Hepatocyte (in vitro differentiated cells): Measurements from ENCODE around the gene NOTCH1.

Experiments used
- CTCF ChIP-seq: fragments of 200-600 bp; sonication (generic); IDR thresholded peaks from 2 replicates; pipeline ENCODE4 v1.5.1; 2016; ENCODE audit warnings: antibody characterized with exemption, mild to moderate bottlenecking; ENCODE audit not compliant: poor library complexity
- EZH2phosphoT487 ChIP-seq: fragments of 200-600 bp; sonication (generic); IDR thresholded peaks from one replicate; pipeline ENCODE4 v1.6.1; 2018; ENCODE audit warnings: antibody characterized with exemption, mild to moderate bottlenecking, low read depth, moderate library complexity; ENCODE audit not compliant: unreplicated experiment, severe bottlenecking

DNA sequence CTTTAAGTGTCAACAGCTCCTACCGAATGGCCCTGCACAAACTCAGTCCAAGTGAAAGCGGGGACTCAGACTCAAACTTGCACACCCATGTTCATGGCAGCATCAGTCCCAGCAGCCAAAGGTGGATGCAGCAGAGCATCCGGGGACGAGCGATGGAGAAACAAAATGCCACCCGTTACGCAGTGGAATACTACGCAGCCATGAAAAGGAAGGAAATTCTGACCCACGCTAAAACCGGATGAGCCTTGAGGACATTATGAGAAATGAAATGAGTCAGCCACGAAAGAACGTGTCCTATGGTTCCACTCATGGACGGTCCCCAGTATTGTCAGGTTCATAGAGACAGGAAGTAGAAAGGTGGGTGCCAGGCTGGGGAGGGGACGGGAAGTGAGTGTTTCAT lies 48.6 kb upstream of the NOTCH1 start:
- TF ChIP-seq CTCF = no peak
- TF ChIP-seq EZH2phosphoT487 = no peak
